ENCODE results near the gene PTCHD1. TPM values are rescaled to one million over a fixed set of nuclear protein-coding genes. Genes with fewer than 3 reads are reported as not detected.
A peak's percentile ranks its signal among the peaks of the same experiment; 100 is the strongest.

The PTCHD1 gene
- total RNA-seq, 1 experiment from 2014 or later, result not detected

DNA sequence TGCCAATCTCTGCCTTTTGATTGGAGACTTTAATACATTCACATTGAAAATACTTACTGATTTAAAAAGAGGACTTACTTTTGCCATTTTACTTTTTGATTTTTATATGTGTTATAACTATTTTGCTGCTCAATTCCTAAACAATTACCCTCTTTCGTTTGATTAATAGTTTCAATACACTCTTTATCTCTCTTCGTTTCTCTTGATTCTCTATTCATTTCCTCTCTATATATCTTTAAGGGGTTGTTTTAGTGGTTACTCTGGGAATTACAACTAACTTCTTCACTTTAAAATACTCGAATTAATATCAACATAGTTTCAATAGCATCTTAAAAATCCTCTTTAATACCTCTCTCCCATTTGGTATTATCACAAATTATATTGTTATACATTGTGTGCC is 116.6 kb downstream of the PTCHD1 start:
- Histone ChIP-seq H3K9ac (ENCODE audit: low read length) (no peak overlapping the region), H3K9me3 (ENCODE audit: low read length) (no peaks in the 10 kb centered on the region), H3F3A (ENCODE audit: low read length, unreplicated experiment) (no peaks in the 10 kb centered on the region), H3K27me3 (ENCODE audit: low read length) (peaks cover 25% of the 10 kb centered on the region), H3K27ac (ENCODE audit: low read length) (no peak overlapping the region), H3K36me3 (ENCODE audit: low read depth, low read length) (no peaks in the 10 kb centered on the region), H3K4me2 (ENCODE audit: low read length) (no peak overlapping the region), H3K4me3 (ENCODE audit: low read length) (no peak overlapping the region), H3K79me2 (ENCODE audit: low read length) (no peaks in the 10 kb centered on the region), H4K20me1 (ENCODE audit: low read length) (no peaks in the 10 kb centered on the region), H3K4me1 (ENCODE audit: insufficient read depth, low read length) (no peaks in the 10 kb centered on the region), H2AFZ (ENCODE audit: low read length) (no peak overlapping the region), H3K9me2 (replicated peaks; ENCODE audit: low read length) (no peaks in the 10 kb centered on the region)
- no TSS peak for BruUV-seq (replicated peaks)
- ChIA-PET POLR2A (ENCODE audit: unreplicated experiment) (no interaction called here), CTCF (no interaction called here)
- DNase-seq, result peak; percentile 7
- ATAC-seq, result no peak
- TF ChIP-seq EZH2 (IDR thresholded peaks at IDR 0.05; ENCODE audit: low read length, unreplicated experiment) (no peak), EZH2phosphoT487 (IDR thresholded peaks at IDR 0.05; ENCODE audit: borderline replicate concordance, low read length) (no peak), CTCF (conservative IDR thresholded peaks at IDR 0.05; ENCODE audit: low read depth, low read length) (peak; percentile 25; the same call in 1 of the 2 replicates)
- intact Hi-C loops (cut with micrococcal nuclease), result no loop called here
